GM12892 (cell line): ENCODE results near the gene NECTIN3.

ENCODE experiments used
- POLR2A ChIP-seq: IDR thresholded peaks from 2 replicates; pipeline ENCODE4 v1.6.1; 2011; ENCODE audit warnings: low read depth, low read length, control low read depth
- POLR2AphosphoS5 ChIP-seq: IDR thresholded peaks from 2 replicates; pipeline ENCODE4 v1.6.1; 2011; ENCODE audit warnings: low read depth, low read length, control low read depth
- TAF1 ChIP-seq: IDR thresholded peaks from 2 replicates; pipeline ENCODE4 v1.6.1; 2011; ENCODE audit warnings: low read depth, mild to moderate bottlenecking, control low read depth, low read length, borderline replicate concordance

DNA sequence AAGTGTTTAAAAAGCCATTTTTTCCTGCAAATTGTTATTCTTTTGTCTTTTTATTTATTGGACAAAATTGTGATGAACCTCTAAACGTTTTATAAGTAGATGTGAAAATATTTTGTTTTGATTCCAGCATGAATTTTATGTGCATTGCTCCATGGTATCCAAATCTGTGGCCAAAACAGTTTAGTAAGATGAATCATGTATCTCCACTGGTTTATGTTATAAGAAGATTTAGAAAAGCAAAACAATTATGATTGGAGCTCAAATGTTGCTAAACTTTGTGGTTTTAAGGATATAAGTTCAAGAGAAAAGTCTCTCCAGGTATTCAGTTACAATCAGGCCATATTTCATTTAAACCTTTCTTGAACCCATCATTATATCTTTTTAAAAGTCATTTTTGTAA lies 80.9 kb downstream of the NECTIN3 start:
- TF ChIP-seq POLR2A: no peak
- no peak for TF ChIP-seq POLR2AphosphoS5
- no peak for TF ChIP-seq TAF1
